HEK293 (cell line): Measurements from ENCODE around the gene UNC50.

ENCODE experiments used
- CTCF ChIA-PET: fragments of 350-600 bp; formaldehyde crosslinking; extraction: SDS; loops from one replicate; lab custom pipeline; 2021; ENCODE audit warnings: antibody characterized with exemption; lab: Yijun Ruan, JAX
- POLR2A ChIA-PET: fragments of 300-600 bp; formaldehyde crosslinking; extraction: SDS; loops from one replicate; lab custom pipeline; 2020; ENCODE audit warnings: antibody characterized with exemption, inconsistent platforms; lab: Yijun Ruan, JAX
- H3K27ac ChIP-seq: fragments of 200-500 bp; sonication (Bioruptor generic); 2 replicates; pipeline ENCODE4 v1.5.1; 2014; ENCODE audit warnings: low read depth, low read length, control low read depth, inconsistent platforms; ENCODE audit errors: extremely low read depth
- H3K36me3 ChIP-seq, 2 experiments: fragments of 200-500 bp in 1 of 2; sonication (Bioruptor generic) in 1 of 2; 1 replicate in 1 of 2; 2 replicates in 1 of 2; pipeline ENCODE4 v1.5.1; 2014 to 2017; ENCODE audit warnings: inconsistent platforms in 2 of 2, low read length in 2 of 2; ENCODE audit not compliant: control insufficient read depth in 2 of 2, insufficient read depth in 1 of 2
- H3K4me1 ChIP-seq: fragments of 200-500 bp; sonication (Bioruptor generic); 2 replicates; pipeline ENCODE4 v1.5.1; 2014; ENCODE audit warnings: mild to moderate bottlenecking, low read length, inconsistent platforms; ENCODE audit not compliant: control insufficient read depth, insufficient read depth
- H3K4me3 ChIP-seq: 2 replicates; pipeline ENCODE4 v1.5.1; 2011; ENCODE audit warnings: low read depth, mild to moderate bottlenecking, control low read depth, low read length, moderate library complexity
- H3K9me3 ChIP-seq: fragments of 200-500 bp; sonication (Bioruptor generic); 2 replicates; pipeline ENCODE4 v1.5.1; 2014; ENCODE audit warnings: low read depth, low read length, inconsistent platforms; ENCODE audit not compliant: control insufficient read depth, insufficient read depth
- IKZF3 ChIP-seq: fragments of 450-650 bp; IDR thresholded peaks from 2 replicates; pipeline ENCODE4 v1.5.0; 2018; ENCODE audit warnings: missing biosample characterization, mild to moderate bottlenecking, missing genetic modification characterization, moderate library complexity
- KLF1 ChIP-seq: fragments of 450-650 bp; formaldehyde crosslinking; IDR thresholded peaks from 2 replicates; pipeline ENCODE4 v1.5.1; 2016; ENCODE audit warnings: missing biosample characterization, missing genetic modification characterization
- KLF9 ChIP-seq: fragments of 450-650 bp; formaldehyde crosslinking; IDR thresholded peaks from 2 replicates; pipeline ENCODE4 v1.5.1; 2016; ENCODE audit warnings: missing biosample characterization, missing genetic modification characterization, low read depth
- MEIS1 ChIP-seq: sonication (generic); formaldehyde crosslinking; IDR thresholded peaks from 2 replicates; pipeline ENCODE4 v1.8.1; 2022; ENCODE audit warnings: missing genetic modification reagents, mild to moderate bottlenecking, borderline replicate concordance
- MYNN ChIP-seq: fragments of 450-650 bp; formaldehyde crosslinking; IDR thresholded peaks from 2 replicates; pipeline ENCODE4 v1.5.1; 2016; ENCODE audit warnings: missing biosample characterization, missing genetic modification characterization, borderline replicate concordance
- MZF1 ChIP-seq: fragments of 450-650 bp; formaldehyde crosslinking; IDR thresholded peaks from 2 replicates; pipeline ENCODE4 v1.5.1; 2017; ENCODE audit warnings: missing biosample characterization, missing genetic modification characterization, borderline replicate concordance
- SETDB1 ChIP-seq: IDR thresholded peaks from one replicate; pipeline ENCODE4 v1.6.1; 2017; ENCODE audit warnings: mild to moderate bottlenecking, low read length, moderate library complexity, mixed read lengths; ENCODE audit not compliant: insufficient read length
- YY2 ChIP-seq: fragments of 450-650 bp; formaldehyde crosslinking; IDR thresholded peaks from 2 replicates; pipeline ENCODE4 v1.5.1; 2016; ENCODE audit warnings: missing biosample characterization, missing genetic modification characterization
- ZFP41 ChIP-seq: fragments of 450-650 bp; formaldehyde crosslinking; IDR thresholded peaks from 2 replicates; pipeline ENCODE4 v1.5.1; 2016; ENCODE audit warnings: missing biosample characterization, missing genetic modification characterization, borderline replicate concordance
- ZNF140 ChIP-seq: fragments of 450-650 bp; formaldehyde crosslinking; IDR thresholded peaks from 2 replicates; pipeline ENCODE4 v1.5.1; 2016; ENCODE audit warnings: missing biosample characterization, missing genetic modification characterization
- ZNF146 ChIP-seq: fragments of 450-650 bp; formaldehyde crosslinking; IDR thresholded peaks from 2 replicates; pipeline ENCODE4 v1.5.1; 2016; ENCODE audit warnings: missing biosample characterization, missing genetic modification characterization
- ZNF2 ChIP-seq: fragments of 450-650 bp; formaldehyde crosslinking; IDR thresholded peaks from 2 replicates; pipeline ENCODE4 v1.5.1; 2016; ENCODE audit warnings: missing biosample characterization, missing genetic modification characterization
- ZNF211 ChIP-seq: fragments of 450-650 bp; formaldehyde crosslinking; IDR thresholded peaks from 2 replicates; pipeline ENCODE4 v1.5.1; 2016; ENCODE audit warnings: low read depth, missing biosample characterization, missing genetic modification characterization
- ZNF266 ChIP-seq: fragments of 450-650 bp; formaldehyde crosslinking; IDR thresholded peaks from 2 replicates; pipeline ENCODE4 v1.5.1; 2016; ENCODE audit warnings: missing biosample characterization, missing genetic modification characterization, low read depth
- ZNF404 ChIP-seq: fragments of 450-650 bp; formaldehyde crosslinking; IDR thresholded peaks from 2 replicates; pipeline ENCODE4 v1.5.1; 2017; ENCODE audit warnings: missing biosample characterization, missing genetic modification characterization
- ZNF510 ChIP-seq: fragments of 450-650 bp; formaldehyde crosslinking; IDR thresholded peaks from 2 replicates; pipeline ENCODE4 v1.5.1; 2018; ENCODE audit warnings: mild to moderate bottlenecking, missing genetic modification characterization, missing biosample characterization; ENCODE audit not compliant: insufficient replicate concordance
- ZNF530 ChIP-seq: fragments of 450-650 bp; formaldehyde crosslinking; IDR thresholded peaks from 2 replicates; pipeline ENCODE4 v1.5.1; 2016; ENCODE audit warnings: low read depth, missing biosample characterization, missing genetic modification characterization
- ZNF549 ChIP-seq: fragments of 450-650 bp; IDR thresholded peaks from 2 replicates; pipeline ENCODE4 v1.5.1; 2018; ENCODE audit warnings: missing biosample characterization, missing genetic modification characterization, mild to moderate bottlenecking, inconsistent platforms, moderate library complexity
- ZNF571 ChIP-seq: fragments of 450-650 bp; formaldehyde crosslinking; IDR thresholded peaks from 2 replicates; pipeline ENCODE4 v1.5.0; 2017; ENCODE audit warnings: missing biosample characterization, missing genetic modification characterization
- ZNF624 ChIP-seq: fragments of 450-650 bp; formaldehyde crosslinking; IDR thresholded peaks from 2 replicates; pipeline ENCODE4 v1.5.1; 2017; ENCODE audit warnings: missing biosample characterization, missing genetic modification characterization
- ZNF658 ChIP-seq: fragments of 450-650 bp; formaldehyde crosslinking; IDR thresholded peaks from 2 replicates; pipeline ENCODE4; 2016; ENCODE audit warnings: missing biosample characterization, missing genetic modification characterization
- ZNF660 ChIP-seq: fragments of 450-650 bp; IDR thresholded peaks from 2 replicates; pipeline ENCODE4 v1.5.1; 2018; ENCODE audit warnings: missing biosample characterization, mild to moderate bottlenecking, missing genetic modification characterization
- ZNF830 ChIP-seq: fragments of 450-650 bp; IDR thresholded peaks from 2 replicates; pipeline ENCODE4 v1.5.0; 2018; ENCODE audit warnings: missing biosample characterization, missing genetic modification characterization, low read depth, mild to moderate bottlenecking, moderate library complexity
- ZSCAN23 ChIP-seq: fragments of 450-650 bp; formaldehyde crosslinking; IDR thresholded peaks from 2 replicates; pipeline ENCODE4 v1.5.1; 2016; ENCODE audit warnings: missing biosample characterization, missing genetic modification characterization
- ZSCAN30 ChIP-seq: fragments of 450-650 bp; IDR thresholded peaks from 2 replicates; pipeline ENCODE4 v1.5.1; 2018; ENCODE audit warnings: missing biosample characterization, mild to moderate bottlenecking, missing genetic modification characterization, moderate library complexity
- TF ChIP-seq, protein P1 (sequence below): fragments of 450-650 bp; formaldehyde crosslinking; IDR thresholded peaks from 2 replicates; pipeline ENCODE4 v1.5.1; 2016; ENCODE audit warnings: missing biosample characterization, missing genetic modification characterization
- TF ChIP-seq, protein P2 (sequence below): fragments of 450-650 bp; formaldehyde crosslinking; IDR thresholded peaks from 2 replicates; pipeline ENCODE4 v1.5.1; 2017; ENCODE audit warnings: missing biosample characterization, missing genetic modification characterization
- TF ChIP-seq, protein P3 (sequence below): fragments of 450-650 bp; formaldehyde crosslinking; IDR thresholded peaks from 2 replicates; pipeline ENCODE4 v1.5.0; 2017; ENCODE audit warnings: missing biosample characterization, missing genetic modification characterization, borderline replicate concordance

The UNC50 gene

GRCh38 chr2:98663511-98664090 lies 55.2 kb downstream of the UNC50 start:
- no peak overlapping the region for H3K4me3 ChIP-seq
- no peak for TF ChIP-seq SETDB1
- no peak for TF ChIP-seq ZNF830 (tag by site-specific recombination)
- TF ChIP-seq ZNF571 (tag by site-specific recombination), result no peak
- TF ChIP-seq ZNF624 (tag by site-specific recombination), result no peak
- no peak for TF ChIP-seq ZNF510 (tag by site-specific recombination)
- no peak for TF ChIP-seq ZNF660 (tag by site-specific recombination)
- no peak for TF ChIP-seq MEIS1
- TF ChIP-seq KLF9, result no peak
- no peak for TF ChIP-seq ZNF146 (tag by site-specific recombination)
- TF ChIP-seq ZSCAN30 (tag by site-specific recombination), result no peak
- TF ChIP-seq MZF1 (tag by site-specific recombination), result no peak
- TF ChIP-seq, protein P1, sequence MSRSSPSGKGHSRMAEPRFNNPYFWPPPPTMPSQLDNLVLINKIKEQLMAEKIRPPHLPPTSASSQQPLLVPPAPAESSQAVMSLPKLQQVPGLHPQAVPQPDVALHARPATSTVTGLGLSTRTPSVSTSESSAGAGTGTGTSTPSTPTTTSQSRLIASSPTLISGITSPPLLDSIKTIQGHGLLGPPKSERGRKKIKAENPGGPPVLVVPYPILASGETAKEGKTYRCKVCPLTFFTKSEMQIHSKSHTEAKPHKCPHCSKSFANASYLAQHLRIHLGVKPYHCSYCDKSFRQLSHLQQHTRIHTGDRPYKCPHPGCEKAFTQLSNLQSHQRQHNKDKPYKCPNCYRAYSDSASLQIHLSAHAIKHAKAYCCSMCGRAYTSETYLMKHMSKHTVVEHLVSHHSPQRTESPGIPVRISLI (tag by site-specific recombination), result no peak
- H3K36me3 ChIP-seq, result no peaks in the 10 kb centered on the region
- POLR2A ChIA-PET, result no interaction called here
- H3K9me3 ChIP-seq, result no peaks in the 10 kb centered on the region
- no peaks in the 10 kb centered on the region for H3K4me1 ChIP-seq
- CTCF ChIA-PET, result interaction anchor here (0.8 kb wide), 1 partner anchor 10 kb away, joined by 3 read pairs; no protein-coding TSS in a partner anchor
- no peak overlapping the region for H3K27ac ChIP-seq

DNA sequence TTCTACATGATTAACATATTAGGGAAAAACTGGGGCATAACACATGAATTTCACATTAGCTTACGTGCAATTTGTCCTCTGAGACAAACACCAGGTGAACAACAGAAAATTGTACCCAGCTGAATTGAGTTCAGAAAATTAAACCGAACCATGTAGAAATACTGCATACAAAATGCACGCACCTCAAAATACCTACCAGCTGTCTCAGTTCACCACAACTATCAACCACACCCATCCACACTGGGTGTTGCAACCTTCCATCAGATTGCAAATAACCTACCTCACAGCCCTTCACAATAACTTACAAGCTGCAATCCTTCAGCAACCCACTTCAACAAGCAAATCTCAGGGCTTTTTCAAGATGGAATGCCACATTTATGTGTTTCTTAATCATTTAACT lies 55.9 kb downstream of the UNC50 start:
- TF ChIP-seq ZNF530 (tag by site-specific recombination) (no peak), ZNF549 (no peak), ZSCAN23 (tag by site-specific recombination) (no peak), ZNF140 (tag by site-specific recombination) (no peak), ZNF658 (tag by site-specific recombination) (no peak), IKZF3 (no peak), ZNF404 (tag by site-specific recombination) (no peak), ZNF2 (tag by site-specific recombination) (no peak), ZNF266 (tag by site-specific recombination) (no peak), MYNN (tag by site-specific recombination) (no peak), ZFP41 (tag by site-specific recombination) (no peak), KLF1 (tag by site-specific recombination) (no peak), YY2 (tag by site-specific recombination) (no peak), ZNF211 (tag by site-specific recombination) (no peak)
- TF ChIP-seq, protein P2, sequence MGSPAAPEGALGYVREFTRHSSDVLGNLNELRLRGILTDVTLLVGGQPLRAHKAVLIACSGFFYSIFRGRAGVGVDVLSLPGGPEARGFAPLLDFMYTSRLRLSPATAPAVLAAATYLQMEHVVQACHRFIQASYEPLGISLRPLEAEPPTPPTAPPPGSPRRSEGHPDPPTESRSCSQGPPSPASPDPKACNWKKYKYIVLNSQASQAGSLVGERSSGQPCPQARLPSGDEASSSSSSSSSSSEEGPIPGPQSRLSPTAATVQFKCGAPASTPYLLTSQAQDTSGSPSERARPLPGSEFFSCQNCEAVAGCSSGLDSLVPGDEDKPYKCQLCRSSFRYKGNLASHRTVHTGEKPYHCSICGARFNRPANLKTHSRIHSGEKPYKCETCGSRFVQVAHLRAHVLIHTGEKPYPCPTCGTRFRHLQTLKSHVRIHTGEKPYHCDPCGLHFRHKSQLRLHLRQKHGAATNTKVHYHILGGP (tag by site-specific recombination), result no peak
- TF ChIP-seq, protein P3, sequence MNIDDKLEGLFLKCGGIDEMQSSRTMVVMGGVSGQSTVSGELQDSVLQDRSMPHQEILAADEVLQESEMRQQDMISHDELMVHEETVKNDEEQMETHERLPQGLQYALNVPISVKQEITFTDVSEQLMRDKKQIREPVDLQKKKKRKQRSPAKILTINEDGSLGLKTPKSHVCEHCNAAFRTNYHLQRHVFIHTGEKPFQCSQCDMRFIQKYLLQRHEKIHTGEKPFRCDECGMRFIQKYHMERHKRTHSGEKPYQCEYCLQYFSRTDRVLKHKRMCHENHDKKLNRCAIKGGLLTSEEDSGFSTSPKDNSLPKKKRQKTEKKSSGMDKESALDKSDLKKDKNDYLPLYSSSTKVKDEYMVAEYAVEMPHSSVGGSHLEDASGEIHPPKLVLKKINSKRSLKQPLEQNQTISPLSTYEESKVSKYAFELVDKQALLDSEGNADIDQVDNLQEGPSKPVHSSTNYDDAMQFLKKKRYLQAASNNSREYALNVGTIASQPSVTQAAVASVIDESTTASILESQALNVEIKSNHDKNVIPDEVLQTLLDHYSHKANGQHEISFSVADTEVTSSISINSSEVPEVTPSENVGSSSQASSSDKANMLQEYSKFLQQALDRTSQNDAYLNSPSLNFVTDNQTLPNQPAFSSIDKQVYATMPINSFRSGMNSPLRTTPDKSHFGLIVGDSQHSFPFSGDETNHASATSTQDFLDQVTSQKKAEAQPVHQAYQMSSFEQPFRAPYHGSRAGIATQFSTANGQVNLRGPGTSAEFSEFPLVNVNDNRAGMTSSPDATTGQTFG (tag by site-specific recombination), result no peak
- TF ChIP-seq, protein P1 (tag by site-specific recombination), result no peak
- no peak overlapping the region for H3K4me3 ChIP-seq
- ChIA-PET CTCF (interaction anchor here (0.8 kb wide), 1 partner anchor 9 kb away, joined by 3 read pairs; no protein-coding TSS in a partner anchor), POLR2A (interaction anchor here (0.7 kb wide), 2 partner anchors 19 to 45 kb away, joined by 6 read pairs; no protein-coding TSS in a partner anchor)
- no peaks in the 10 kb centered on the region for H3K9me3 ChIP-seq
- no peaks in the 10 kb centered on the region for H3K36me3 ChIP-seq
- H3K27ac ChIP-seq, result no peak overlapping the region
- no peaks in the 10 kb centered on the region for H3K4me1 ChIP-seq
